ENCODE results near the gene KCTD5.
"Not testable (repeated sequence)": the region's sequence is repeated elsewhere in the genome, so short reads cannot be mapped to it uniquely, and the experiment has no call there.

KCTD5 gene

GRCh38 chr16:2682209-2683021 lies at the start of gene KCTD5:
Gene KCTD5, plus strand, starts transcription at chr16:2682523. Its CDS starts 26 bp downstream, at chr16:2682549.
- peak; percentile 89 for DNase-seq

GRCh38 chr16:2639071-2639721 lies 43.1 kb upstream of the KCTD5 start:
- DNase-seq, result not testable (repeated sequence)

- not testable (repeated sequence) for DNase-seq
These were observed 42.6 kb upstream of the KCTD5 start for GRCh38 chr16:2639722-2640072.

- DNase-seq, result not testable (repeated sequence)
These were observed 39.8 kb upstream of the KCTD5 start for GRCh38 chr16:2642561-2642960.

GRCh38 chr16:2644754-2645453 lies 37.4 kb upstream of the KCTD5 start:
- not testable (repeated sequence) for DNase-seq

- DNase-seq, result not testable (repeated sequence)
These were observed 31.0 kb upstream of the KCTD5 start for GRCh38 chr16:2651268-2651871.

- DNase-seq, result not testable (repeated sequence)
These were observed 28.4 kb upstream of the KCTD5 start for GRCh38 chr16:2653915-2654314.

GRCh38 chr16:2654949-2655348 lies 27.4 kb upstream of the KCTD5 start:
- DNase-seq, result not testable (repeated sequence)

- DNase-seq, result no peak
These were observed 25.3 kb upstream of the KCTD5 start for GRCh38 chr16:2656985-2657384.

- not testable (repeated sequence) for DNase-seq
These were observed 24.5 kb upstream of the KCTD5 start for GRCh38 chr16:2657803-2658202.

- not testable (repeated sequence) for DNase-seq
These were observed 22.8 kb upstream of the KCTD5 start for GRCh38 chr16:2659560-2659959.

- DNase-seq, result not testable (repeated sequence)
These were observed 22.2 kb upstream of the KCTD5 start for GRCh38 chr16:2660014-2660662.

- DNase-seq, result not testable (repeated sequence)
These were observed 21.5 kb upstream of the KCTD5 start for GRCh38 chr16:2660755-2661373.

- peak; percentile 43 for DNase-seq
These were observed 18.5 kb upstream of the KCTD5 start for GRCh38 chr16:2663553-2664546.

GRCh38 chr16:2664574-2664982 lies 17.7 kb upstream of the KCTD5 start:
- peak; percentile 58 for DNase-seq

GRCh38 chr16:2666671-2667070 lies 15.7 kb upstream of the KCTD5 start:
- DNase-seq, result not testable (repeated sequence)

- DNase-seq, result not testable (repeated sequence)
These were observed 12.7 kb upstream of the KCTD5 start for GRCh38 chr16:2669587-2669986.

- DNase-seq, result not testable (repeated sequence)
These were observed 12.3 kb upstream of the KCTD5 start for GRCh38 chr16:2670017-2670416.

- DNase-seq, result not testable (repeated sequence)
These were observed 11.1 kb upstream of the KCTD5 start for GRCh38 chr16:2671193-2671592.

GRCh38 chr16:2671741-2672140 lies 10.6 kb upstream of the KCTD5 start:
- DNase-seq, result no peak

Data from DMS79 treated with DMSO at 0.1 percent for 48 hours (cell line).